GM18858 (cell line): ENCODE data around the gene IFNK.
A peak's percentile ranks its signal among the peaks of the same experiment; 100 is the strongest.

ENCODE experiments used
- ATAC-seq: cut with Tn5 transposase; IDR thresholded peaks from one replicate; pipeline ENCODE4 v1.9.1; 2021; ENCODE audit not compliant: unreplicated experiment

IFNK gene

GRCh38 chr9:27572061-27572460, 48.0 kb downstream of the IFNK start:
- no peak for ATAC-seq

- ATAC-seq = peak; percentile 42
Measured at GRCh38 chr9:27572566-27572917, 48.5 kb downstream of the IFNK start.

- peak; percentile 38 for ATAC-seq
Measured at GRCh38 chr9:27572918-27573633, 49.0 kb downstream of the IFNK start, which contains the start of gene C9orf72. TSS of gene C9orf72 (minus strand) at chr9:27573481. CDS start at chr9:27567120, 6,361 bp downstream.

- ATAC-seq = peak; percentile 72
Measured at GRCh38 chr9:27573634-27574590, 49.8 kb downstream of the IFNK start.
